GM23338 (cell line): Measurements from ENCODE around the gene TIPRL. TPM values are rescaled to one million over a fixed set of nuclear protein-coding genes. Genes with fewer than 3 reads are reported as not detected.

Experiments used
- ATAC-seq: fragments of 200-7000 bp; cut with Tn5 transposase; 3 replicates; pipeline ENCODE4 v1.9.1; 2020
- DNase-seq: peaks from one replicate; pipeline ENCODE4 v3.0.0-alpha.2; 2015; ENCODE audit warnings: low spot score
- H2AFZ ChIP-seq: fragments of 200-600 bp; sonication (generic); 2 replicates; pipeline ENCODE4 v1.8.0; 2016; ENCODE audit warnings: antibody characterized with exemption, mild to moderate bottlenecking, moderate library complexity
- H3F3A ChIP-seq: fragments of 200-600 bp; sonication (generic); replicated peaks from 2 replicates; pipeline ENCODE4 v1.8.0; 2017; ENCODE audit warnings: antibody characterized with exemption, mixed run types, low read depth
- H3K27ac ChIP-seq: fragments of 200-600 bp; sonication (generic); 2 replicates; pipeline ENCODE4 v1.6.1; 2016; ENCODE audit warnings: low read depth
- H3K27me3 ChIP-seq: fragments of 200-600 bp; sonication (generic); 2 replicates; pipeline ENCODE4 v1.8.0; 2016; ENCODE audit warnings: mild to moderate bottlenecking, mixed run types, moderate library complexity; ENCODE audit not compliant: insufficient read depth
- H3K36me3 ChIP-seq: fragments of 200-600 bp; sonication (generic); 2 replicates; pipeline ENCODE4 v1.8.0; 2016; ENCODE audit warnings: mild to moderate bottlenecking; ENCODE audit not compliant: insufficient read depth
- H3K4me1 ChIP-seq: fragments of 200-600 bp; sonication (generic); 2 replicates; pipeline ENCODE4 v1.8.0; 2016; ENCODE audit warnings: mild to moderate bottlenecking, moderate library complexity; ENCODE audit not compliant: insufficient read depth
- H3K4me2 ChIP-seq: fragments of 200-600 bp; sonication (generic); 2 replicates; pipeline ENCODE4 v1.7.1; 2017; ENCODE audit warnings: mixed run types
- H3K4me3 ChIP-seq: fragments of 200-600 bp; sonication (generic); 2 replicates; pipeline ENCODE4 v1.6.1; 2016; ENCODE audit warnings: mixed run types
- H3K79me2 ChIP-seq: fragments of 200-600 bp; sonication (generic); replicated peaks from 2 replicates; pipeline ENCODE4 v1.8.0; 2017; ENCODE audit warnings: mild to moderate bottlenecking; ENCODE audit not compliant: insufficient read depth
- H3K9me2 ChIP-seq: fragments of 200-600 bp; sonication (generic); 2 replicates; pipeline ENCODE4 v1.8.0; 2017; ENCODE audit not compliant: insufficient read depth
- H4K20me1 ChIP-seq: fragments of 200-600 bp; sonication (generic); replicated peaks from 2 replicates; pipeline ENCODE4 v1.8.0; 2017; ENCODE audit warnings: mild to moderate bottlenecking; ENCODE audit not compliant: insufficient read depth
- H3K27ac Mint-ChIP-seq: 2 replicates; pipeline ENCODE4 v1.8.0; 2020; ENCODE audit warnings: inconsistent platforms, mild to moderate bottlenecking, moderate library complexity, mixed read lengths
- H3K27me3 Mint-ChIP-seq: 3 replicates; pipeline ENCODE4 v1.8.0; 2022; ENCODE audit warnings: low read depth, mild to moderate bottlenecking, moderate library complexity, mixed read lengths, inconsistent platforms; ENCODE audit not compliant: insufficient read depth, poor library complexity
- H3K36me3 Mint-ChIP-seq: 3 replicates; pipeline ENCODE4 v1.8.0; 2021; ENCODE audit warnings: low read depth, mild to moderate bottlenecking, inconsistent platforms, moderate library complexity, mixed read lengths
- H3K4me1 Mint-ChIP-seq: 3 replicates; pipeline ENCODE4 v1.8.0; 2020; ENCODE audit warnings: mild to moderate bottlenecking, inconsistent platforms, mixed read lengths
- H3K4me3 Mint-ChIP-seq: 3 replicates; pipeline ENCODE4 v1.8.0; 2021; ENCODE audit warnings: moderate library complexity, mild to moderate bottlenecking, inconsistent platforms, mixed read lengths
- H3K9me3 Mint-ChIP-seq: 3 replicates; pipeline ENCODE4 v1.8.0; 2020; ENCODE audit warnings: moderate library complexity, mild to moderate bottlenecking, inconsistent platforms, mixed read lengths
- CREB1 ChIP-seq: fragments of 250-450 bp; sonication (Bioruptor Pico); IDR thresholded peaks from 2 replicates; pipeline ENCODE4 v1.5.0; 2020; ENCODE audit warnings: low read depth, mild to moderate bottlenecking, moderate library complexity
- ETS1 ChIP-seq: IDR thresholded peaks from 2 replicates; pipeline ENCODE4 v1.6.1; 2016; ENCODE audit warnings: antibody characterized with exemption
- EZH2 ChIP-seq: fragments of 200-600 bp; sonication (generic); IDR thresholded peaks from one replicate; pipeline ENCODE4 v1.8.0; 2017; ENCODE audit warnings: antibody characterized with exemption, mild to moderate bottlenecking, low read depth; ENCODE audit not compliant: unreplicated experiment
- EZH2phosphoT487 ChIP-seq: fragments of 200-600 bp; sonication (generic); IDR thresholded peaks from one replicate; pipeline ENCODE4 v1.8.1; 2018; ENCODE audit warnings: antibody characterized with exemption; ENCODE audit not compliant: unreplicated experiment
- NANOG ChIP-seq: IDR thresholded peaks from 2 replicates; pipeline ENCODE4 v1.6.1; 2016; ENCODE audit warnings: antibody characterized with exemption, borderline replicate concordance
- POLR2AphosphoS5 ChIP-seq: IDR thresholded peaks from 2 replicates; pipeline ENCODE4 v1.6.1; 2016; ENCODE audit warnings: antibody characterized with exemption, low read depth
- STAT1 ChIP-seq: IDR thresholded peaks from one replicate; pipeline ENCODE4 v1.6.1; 2016; ENCODE audit warnings: antibody characterized with exemption; ENCODE audit not compliant: unreplicated experiment
- ZNF114 ChIP-seq: fragments of 250-450 bp; sonication (Bioruptor Pico); IDR thresholded peaks from 2 replicates; pipeline ENCODE4 v1.5.0; 2020; ENCODE audit warnings: mild to moderate bottlenecking, moderate library complexity
- ZNF331 ChIP-seq: fragments of 250-450 bp; sonication (Bioruptor Pico); IDR thresholded peaks from 2 replicates; pipeline ENCODE4 v1.5.0; 2020; ENCODE audit warnings: low read depth, mild to moderate bottlenecking, moderate library complexity
- polyA plus RNA-seq: library from polyadenylated mRNA; unstranded; fragments of >200 nt; fragmentation: Nextera tagmentation; extraction: Ambion mirVana; gene quantifications from 2 replicates; pipeline ENCODE4 v1.2.1, GENCODE V29; 2016
- total RNA-seq: library from RNA; depleted of rRNA; stranded (reverse); fragments of >200 nt; shearing (Covaris generic); gene quantifications from 2 replicates; pipeline ENCODE4 v1.2.3, GENCODE V29; 2014
- TF ChIP-seq, protein P1 (sequence below), 2 experiments: fragments of 200-600 bp in 1 of 2; sonication (generic) in 1 of 2; conservative IDR thresholded peaks; 2 replicates each; pipeline versions ENCODE4 v1.5.1 to v1.6.1; 2016 to 2017; ENCODE audit warnings: antibody characterized with exemption in 2 of 2, low read depth in 2 of 2, mild to moderate bottlenecking in 2 of 2, moderate library complexity in 1 of 2
- TF ChIP-seq, protein P2 (sequence below): fragments of 250-450 bp; sonication (Bioruptor Pico); IDR thresholded peaks from 2 replicates; pipeline ENCODE4 v1.5.0; 2020; ENCODE audit warnings: mild to moderate bottlenecking, moderate library complexity

Gene TIPRL
- total and polyA plus RNA-seq, 2 experiments from 2014 or later: 15.9 to 32.0 TPM

GRCh38 chr1:168199056-168199455 is 20.3 kb downstream of the TIPRL start:
- H3K4me1 Mint-ChIP-seq: peaks cover 4% of the 10 kb centered on the region
- H4K20me1 ChIP-seq: no peaks in the 10 kb centered on the region
- H3K27me3 Mint-ChIP-seq: no peaks in the 10 kb centered on the region
- no peak overlapping the region for H3K4me2 ChIP-seq
- H3K9me3 Mint-ChIP-seq: no peaks in the 10 kb centered on the region
- no peaks in the 10 kb centered on the region for H3K79me2 ChIP-seq
- no peak overlapping the region for H3K27ac Mint-ChIP-seq
- peaks cover 2% of the 10 kb centered on the region; the same call in 1 of the 2 replicates for H3K36me3 ChIP-seq
- H3K27me3 ChIP-seq: no peaks in the 10 kb centered on the region
- H3K36me3 Mint-ChIP-seq: peaks cover 21% of the 10 kb centered on the region; the same call in 2 of the 3 replicates
- TF ChIP-seq POLR2AphosphoS5: no peak
- no peak for TF ChIP-seq STAT1
- TF ChIP-seq NANOG: no peak
- no peak for TF ChIP-seq EZH2
- no peak overlapping the region for H2AFZ ChIP-seq
- H3F3A ChIP-seq: no peaks in the 10 kb centered on the region
- H3K4me3 ChIP-seq: no peak overlapping the region
- DNase-seq: no peak
- no peak overlapping the region for H3K27ac ChIP-seq
- H3K4me3 Mint-ChIP-seq: no peak overlapping the region
- no peaks in the 10 kb centered on the region for H3K4me1 ChIP-seq
- no peaks in the 10 kb centered on the region for H3K9me2 ChIP-seq
- ATAC-seq: no peak

GRCh38 chr1:168202941-168203654 is 24.3 kb downstream of the TIPRL start:
- H3K36me3 Mint-ChIP-seq: peaks cover 18% of the 10 kb centered on the region; the same call in 2 of the 3 replicates
- H3K9me3 Mint-ChIP-seq: peaks cover 14% of the 10 kb centered on the region
- H3K4me2 ChIP-seq: no peak overlapping the region
- no peak for DNase-seq
- H3K9me2 ChIP-seq: no peaks in the 10 kb centered on the region
- no peaks in the 10 kb centered on the region for H3K27me3 ChIP-seq
- ATAC-seq: no peak
- H3K36me3 ChIP-seq: peaks cover 6% of the 10 kb centered on the region
- no peak overlapping the region for H3K27ac Mint-ChIP-seq
- H3K4me1 Mint-ChIP-seq: no peaks in the 10 kb centered on the region
- H3K4me3 ChIP-seq: no peak overlapping the region
- H3K4me3 Mint-ChIP-seq: no peak overlapping the region
- no peaks in the 10 kb centered on the region for H3F3A ChIP-seq
- H3K27ac ChIP-seq: peak overlapping the region; percentile 18; the same call in 1 of the 2 replicates
- TF ChIP-seq, protein P1, sequence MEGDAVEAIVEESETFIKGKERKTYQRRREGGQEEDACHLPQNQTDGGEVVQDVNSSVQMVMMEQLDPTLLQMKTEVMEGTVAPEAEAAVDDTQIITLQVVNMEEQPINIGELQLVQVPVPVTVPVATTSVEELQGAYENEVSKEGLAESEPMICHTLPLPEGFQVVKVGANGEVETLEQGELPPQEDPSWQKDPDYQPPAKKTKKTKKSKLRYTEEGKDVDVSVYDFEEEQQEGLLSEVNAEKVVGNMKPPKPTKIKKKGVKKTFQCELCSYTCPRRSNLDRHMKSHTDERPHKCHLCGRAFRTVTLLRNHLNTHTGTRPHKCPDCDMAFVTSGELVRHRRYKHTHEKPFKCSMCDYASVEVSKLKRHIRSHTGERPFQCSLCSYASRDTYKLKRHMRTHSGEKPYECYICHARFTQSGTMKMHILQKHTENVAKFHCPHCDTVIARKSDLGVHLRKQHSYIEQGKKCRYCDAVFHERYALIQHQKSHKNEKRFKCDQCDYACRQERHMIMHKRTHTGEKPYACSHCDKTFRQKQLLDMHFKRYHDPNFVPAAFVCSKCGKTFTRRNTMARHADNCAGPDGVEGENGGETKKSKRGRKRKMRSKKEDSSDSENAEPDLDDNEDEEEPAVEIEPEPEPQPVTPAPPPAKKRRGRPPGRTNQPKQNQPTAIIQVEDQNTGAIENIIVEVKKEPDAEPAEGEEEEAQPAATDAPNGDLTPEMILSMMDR (conservative IDR thresholded peaks at IDR 0.05; ENCODE audit: low read depth in 2 of 2): no peak
- TF ChIP-seq ETS1: no peak
- no peak for TF ChIP-seq ZNF331 (CRISPR knock-in tag)
- TF ChIP-seq EZH2phosphoT487: no peak
- TF ChIP-seq, protein P2, sequence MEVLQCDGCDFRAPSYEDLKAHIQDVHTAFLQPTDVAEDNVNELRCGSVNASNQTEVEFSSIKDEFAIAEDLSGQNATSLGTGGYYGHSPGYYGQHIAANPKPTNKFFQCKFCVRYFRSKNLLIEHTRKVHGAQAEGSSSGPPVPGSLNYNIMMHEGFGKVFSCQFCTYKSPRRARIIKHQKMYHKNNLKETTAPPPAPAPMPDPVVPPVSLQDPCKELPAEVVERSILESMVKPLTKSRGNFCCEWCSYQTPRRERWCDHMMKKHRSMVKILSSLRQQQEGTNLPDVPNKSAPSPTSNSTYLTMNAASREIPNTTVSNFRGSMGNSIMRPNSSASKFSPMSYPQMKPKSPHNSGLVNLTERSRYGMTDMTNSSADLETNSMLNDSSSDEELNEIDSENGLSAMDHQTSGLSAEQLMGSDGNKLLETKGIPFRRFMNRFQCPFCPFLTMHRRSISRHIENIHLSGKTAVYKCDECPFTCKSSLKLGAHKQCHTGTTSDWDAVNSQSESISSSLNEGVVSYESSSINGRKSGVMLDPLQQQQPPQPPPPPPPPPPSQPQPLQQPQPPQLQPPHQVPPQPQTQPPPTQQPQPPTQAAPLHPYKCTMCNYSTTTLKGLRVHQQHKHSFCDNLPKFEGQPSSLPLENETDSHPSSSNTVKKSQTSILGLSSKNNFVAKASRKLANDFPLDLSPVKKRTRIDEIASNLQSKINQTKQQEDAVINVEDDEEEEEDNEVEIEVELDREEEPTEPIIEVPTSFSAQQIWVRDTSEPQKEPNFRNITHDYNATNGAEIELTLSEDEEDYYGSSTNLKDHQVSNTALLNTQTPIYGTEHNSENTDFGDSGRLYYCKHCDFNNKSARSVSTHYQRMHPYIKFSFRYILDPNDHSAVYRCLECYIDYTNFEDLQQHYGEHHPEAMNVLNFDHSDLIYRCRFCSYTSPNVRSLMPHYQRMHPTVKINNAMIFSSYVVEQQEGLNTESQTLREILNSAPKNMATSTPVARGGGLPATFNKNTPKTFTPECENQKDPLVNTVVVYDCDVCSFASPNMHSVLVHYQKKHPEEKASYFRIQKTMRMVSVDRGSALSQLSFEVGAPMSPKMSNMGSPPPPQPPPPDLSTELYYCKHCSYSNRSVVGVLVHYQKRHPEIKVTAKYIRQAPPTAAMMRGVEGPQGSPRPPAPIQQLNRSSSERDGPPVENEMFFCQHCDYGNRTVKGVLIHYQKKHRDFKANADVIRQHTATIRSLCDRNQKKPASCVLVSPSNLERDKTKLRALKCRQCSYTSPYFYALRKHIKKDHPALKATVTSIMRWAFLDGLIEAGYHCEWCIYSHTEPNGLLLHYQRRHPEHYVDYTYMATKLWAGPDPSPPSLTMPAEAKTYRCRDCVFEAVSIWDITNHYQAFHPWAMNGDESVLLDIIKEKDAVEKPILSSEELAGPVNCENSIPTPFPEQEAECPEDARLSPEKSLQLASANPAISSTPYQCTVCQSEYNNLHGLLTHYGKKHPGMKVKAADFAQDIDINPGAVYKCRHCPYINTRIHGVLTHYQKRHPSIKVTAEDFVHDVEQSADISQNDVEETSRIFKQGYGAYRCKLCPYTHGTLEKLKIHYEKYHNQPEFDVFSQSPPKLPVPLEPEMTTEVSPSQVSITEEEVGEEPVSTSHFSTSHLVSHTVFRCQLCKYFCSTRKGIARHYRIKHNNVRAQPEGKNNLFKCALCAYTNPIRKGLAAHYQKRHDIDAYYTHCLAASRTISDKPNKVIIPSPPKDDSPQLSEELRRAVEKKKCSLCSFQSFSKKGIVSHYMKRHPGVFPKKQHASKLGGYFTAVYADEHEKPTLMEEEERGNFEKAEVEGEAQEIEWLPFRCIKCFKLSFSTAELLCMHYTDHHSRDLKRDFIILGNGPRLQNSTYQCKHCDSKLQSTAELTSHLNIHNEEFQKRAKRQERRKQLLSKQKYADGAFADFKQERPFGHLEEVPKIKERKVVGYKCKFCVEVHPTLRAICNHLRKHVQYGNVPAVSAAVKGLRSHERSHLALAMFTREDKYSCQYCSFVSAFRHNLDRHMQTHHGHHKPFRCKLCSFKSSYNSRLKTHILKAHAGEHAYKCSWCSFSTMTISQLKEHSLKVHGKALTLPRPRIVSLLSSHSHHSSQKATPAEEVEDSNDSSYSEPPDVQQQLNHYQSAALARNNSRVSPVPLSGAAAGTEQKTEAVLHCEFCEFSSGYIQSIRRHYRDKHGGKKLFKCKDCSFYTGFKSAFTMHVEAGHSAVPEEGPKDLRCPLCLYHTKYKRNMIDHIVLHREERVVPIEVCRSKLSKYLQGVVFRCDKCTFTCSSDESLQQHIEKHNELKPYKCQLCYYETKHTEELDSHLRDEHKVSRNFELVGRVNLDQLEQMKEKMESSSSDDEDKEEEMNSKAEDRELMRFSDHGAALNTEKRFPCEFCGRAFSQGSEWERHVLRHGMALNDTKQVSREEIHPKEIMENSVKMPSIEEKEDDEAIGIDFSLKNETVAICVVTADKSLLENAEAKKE (CRISPR knock-in tag): no peak
- no peak for TF ChIP-seq ZNF114 (CRISPR knock-in tag)
- no peak for TF ChIP-seq NANOG
- TF ChIP-seq CREB1 (CRISPR knock-in tag): no peak
- H2AFZ ChIP-seq: no peak overlapping the region
- H4K20me1 ChIP-seq: no peaks in the 10 kb centered on the region
- H3K79me2 ChIP-seq: no peaks in the 10 kb centered on the region
- peaks cover 2% of the 10 kb centered on the region for H3K27me3 Mint-ChIP-seq
- no peaks in the 10 kb centered on the region for H3K4me1 ChIP-seq
